ENCODE data around the gene HOXC10. TPM values are rescaled to one million over a fixed set of nuclear protein-coding genes. Genes with fewer than 3 reads are reported as not detected.

Gene HOXC10
- total RNA-seq, 4 donors from 2014 or later, result 23.9 to 48.3 (median 40.3) TPM

GRCh38 chr12:53950789-53951576, 34.0 kb upstream of the HOXC10 start:
- Histone ChIP-seq H3K4me3 (no peak overlapping the region), H3K27ac (no peak overlapping the region), H3K27me3 (peaks cover 71 to 79% (median 73%) of the 10 kb centered on the region in 3 donors), H3K36me3 (no peaks in the 10 kb centered on the region), H3K4me1 (no peaks in the 10 kb centered on the region), H3K9me3 (no peaks in the 10 kb centered on the region)
- no peak for DNase-seq
- TF ChIP-seq CTCF (IDR thresholded peaks at IDR 0.05 in 4 of 5, conservative IDR thresholded peaks at IDR 0.05 in 1 of 5) (no peak), POLR2A (IDR thresholded peaks at IDR 0.05) (no peak)
- ATAC-seq, result no peak
- intact Hi-C loops (cut with DNase I; ENCODE audit: low total_unique reads), result no loop called here
- in situ Hi-C loops (cut with MboI; ENCODE audit: low sequenced_read_pairs in 4 of 4), result no loop called here

- Histone ChIP-seq H3K36me3 (no peaks in the 10 kb centered on the region), H3K4me3 (no peak overlapping the region), H3K27me3 (peaks cover 71 to 78% (median 77%) of the 10 kb centered on the region in 3 donors), H3K9me3 (no peaks in the 10 kb centered on the region), H3K4me1 (no peaks in the 10 kb centered on the region), H3K27ac (no peak overlapping the region)
- no peak for ATAC-seq
- in situ Hi-C loops (cut with MboI; ENCODE audit: low sequenced_read_pairs in 4 of 4), result no loop called here
- no peak for DNase-seq
- no peak for TF ChIP-seq POLR2A (IDR thresholded peaks at IDR 0.05)
- intact Hi-C loops (cut with DNase I; ENCODE audit: low total_unique reads), result no loop called here
Observed at GRCh38 chr12:53951577-53952334, 33.2 kb upstream of the HOXC10 start.

- H3K4me1 ChIP-seq, result no peaks in the 10 kb centered on the region
- H3K9me3 ChIP-seq, result no peaks in the 10 kb centered on the region
- H3K27ac ChIP-seq, result no peak overlapping the region
- H3K4me3 ChIP-seq, result no peak overlapping the region
- no peak for ATAC-seq
- no peaks in the 10 kb centered on the region for H3K36me3 ChIP-seq
- TF ChIP-seq POLR2A (IDR thresholded peaks at IDR 0.05) (no peak), CTCF (IDR thresholded peaks at IDR 0.05 in 4 of 5, conservative IDR thresholded peaks at IDR 0.05 in 1 of 5) (no peak)
- H3K27me3 ChIP-seq, result peaks cover 76 to 83% (median 78%) of the 10 kb centered on the region in 3 donors
- in situ Hi-C loops (cut with MboI; ENCODE audit: low sequenced_read_pairs in 4 of 4) (no loop called here), intact Hi-C loops (cut with DNase I; ENCODE audit: low total_unique reads) (no loop called here)
- DNase-seq, result no peak
Observed at GRCh38 chr12:53952335-53952694, 32.6 kb upstream of the HOXC10 start.

- no peak overlapping the region for H3K4me3 ChIP-seq
- no peak for DNase-seq
- ATAC-seq, result no peak
- no peaks in the 10 kb centered on the region for H3K9me3 ChIP-seq
- H3K36me3 ChIP-seq, result no peaks in the 10 kb centered on the region
- in situ Hi-C loops (cut with MboI; ENCODE audit: low sequenced_read_pairs in 4 of 4) (no loop called here), intact Hi-C loops (cut with DNase I; ENCODE audit: low total_unique reads) (no loop called here)
- H3K27me3 ChIP-seq, result peaks cover 84 to 90% (median 84%) of the 10 kb centered on the region in 3 donors
- H3K27ac ChIP-seq, result no peak overlapping the region
- TF ChIP-seq CTCF (IDR thresholded peaks at IDR 0.05 in 4 of 5, conservative IDR thresholded peaks at IDR 0.05 in 1 of 5), result no peak
- no peak for TF ChIP-seq POLR2A (IDR thresholded peaks at IDR 0.05)
- no peaks in the 10 kb centered on the region for H3K4me1 ChIP-seq
Observed at GRCh38 chr12:53952871-53953734, 31.8 kb upstream of the HOXC10 start.

Measured in gastrocnemius medialis (tissue), 4 donors.